Stimulated activated CD4-positive, alpha-beta T cell treated with anti-CD3 and anti-CD28 coated beads, Interleukin-1b, Interleukin-23, amount 100 ng/mL, for 4 hours (primary cell): Measurements from ENCODE around the gene BGN.

Source experiments
- DNase-seq, 2 donors: peaks; one replicate each; pipeline ENCODE4 v3.0.0-alpha.2; 2020; ENCODE audit warnings: low read depth in 2 of 2

The BGN gene

DNA sequence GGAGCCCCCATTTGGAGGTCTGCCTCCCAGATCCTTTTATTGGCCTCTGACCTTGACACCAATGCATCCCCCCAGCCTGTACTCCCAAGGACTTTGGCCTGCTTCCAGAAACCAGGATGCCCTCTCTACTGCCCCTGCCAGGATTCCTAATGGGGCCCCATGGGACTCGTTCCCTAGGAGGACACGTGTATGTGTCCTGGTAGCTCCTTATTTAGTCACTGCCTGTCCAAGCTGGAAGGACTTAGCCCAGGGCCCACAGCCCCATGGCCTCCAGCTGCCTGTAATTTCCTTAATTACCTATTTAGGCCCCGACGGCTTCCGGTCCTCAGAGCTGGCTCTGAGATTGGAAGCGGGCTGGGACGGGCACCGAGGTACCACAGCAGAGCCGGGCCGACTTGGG lies 32.0 kb downstream of the BGN start:
- no peak for DNase-seq

DNA sequence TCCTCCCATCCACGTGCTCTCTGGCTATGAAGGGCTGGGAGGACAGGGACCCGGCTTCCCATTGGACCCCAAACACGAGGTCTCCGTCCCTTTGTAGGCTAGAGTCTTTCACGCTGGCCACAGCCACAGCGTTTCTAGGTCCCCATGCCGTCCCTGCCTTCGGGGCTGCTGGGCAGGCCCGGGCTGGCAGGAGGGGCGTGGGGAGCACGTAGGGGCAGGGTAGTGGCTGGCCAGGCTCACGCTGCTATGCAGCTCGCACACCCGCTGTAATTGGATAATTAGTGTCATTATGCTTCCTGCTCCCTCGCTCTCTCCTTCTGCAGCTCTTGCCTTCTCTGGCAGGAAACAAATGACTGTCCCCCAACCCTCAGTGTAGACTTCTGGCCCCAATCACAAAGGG lies 32.4 kb downstream of the BGN start:
- DNase-seq, result no peak

DNA sequence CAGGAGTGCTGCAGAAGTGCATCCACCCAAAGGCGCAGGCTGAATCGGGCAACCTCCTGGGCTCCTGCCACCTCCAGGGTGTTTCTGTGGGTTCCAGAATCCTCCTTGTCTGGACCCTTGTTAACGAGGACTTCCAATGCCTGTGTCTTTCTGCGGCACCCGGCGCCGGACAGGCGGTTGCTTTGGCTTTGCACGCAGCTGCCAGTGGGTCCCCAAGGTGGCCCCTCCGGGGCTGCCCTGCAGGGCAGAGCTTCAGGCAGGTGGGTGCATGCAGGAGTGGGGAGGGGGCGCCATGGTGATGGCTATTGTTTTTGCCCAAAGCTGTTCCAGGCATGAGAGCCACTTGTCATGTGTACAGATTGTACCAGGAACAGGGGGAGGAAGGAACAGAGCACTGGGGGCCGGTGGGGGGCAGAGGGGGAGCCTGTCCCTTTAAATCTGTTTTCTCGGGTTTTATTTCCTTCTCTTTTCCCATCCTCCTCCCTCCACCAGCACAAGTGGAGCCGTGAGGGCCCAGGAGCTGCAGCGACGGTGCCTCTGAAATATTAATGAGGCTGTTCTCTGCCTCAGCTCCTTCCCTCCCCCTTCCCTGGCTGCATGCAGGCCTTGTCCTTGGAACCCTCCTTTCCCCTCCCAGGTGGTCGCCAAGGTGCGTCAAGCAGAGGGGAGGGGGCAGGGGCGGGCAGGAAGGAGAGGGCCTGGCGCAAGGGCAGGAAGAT lies 35.8 kb downstream of the BGN start:
- DNase-seq, result no peak

DNA sequence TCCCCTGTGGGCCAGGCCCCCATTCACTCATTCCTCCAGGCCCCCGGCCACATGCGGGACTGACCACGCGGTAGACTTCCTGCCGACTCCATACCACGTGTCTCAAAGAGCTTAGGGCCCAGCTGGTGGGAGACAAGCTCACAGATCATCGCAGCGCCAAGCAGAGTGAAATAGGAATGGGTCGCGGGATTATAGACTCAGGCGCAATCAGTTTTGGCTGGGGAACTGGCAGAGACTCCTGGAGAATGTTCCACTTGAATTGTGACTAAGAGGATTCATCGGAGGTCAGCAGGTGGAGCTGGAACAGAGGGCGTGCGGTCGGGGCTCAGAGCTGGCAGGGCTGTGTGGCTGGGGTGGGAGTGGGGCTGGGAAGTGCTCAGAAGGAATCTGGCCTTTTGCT lies 38.3 kb downstream of the BGN start:
- DNase-seq, result no peak

DNA sequence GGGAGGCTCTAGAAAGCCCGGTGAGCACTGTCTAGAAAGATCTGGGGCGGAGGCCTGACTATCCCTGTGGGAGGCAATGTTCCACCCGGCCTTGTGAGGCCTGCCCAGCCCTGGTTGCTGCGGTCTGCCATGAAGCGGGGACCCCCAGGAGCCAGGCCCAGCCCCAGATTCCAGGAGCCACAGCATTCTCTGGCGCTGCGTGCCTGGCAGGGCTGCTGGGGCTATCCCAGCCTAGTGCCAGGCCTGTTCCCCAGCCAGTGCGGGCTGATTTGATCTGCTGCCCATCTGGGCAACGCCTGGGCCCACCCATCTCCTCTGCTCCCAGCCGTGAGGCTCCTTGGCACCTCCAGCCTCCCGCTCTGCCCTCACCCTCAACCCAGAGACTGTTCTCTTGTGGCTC lies 42.3 kb downstream of the BGN start:
- no peak for DNase-seq

DNA sequence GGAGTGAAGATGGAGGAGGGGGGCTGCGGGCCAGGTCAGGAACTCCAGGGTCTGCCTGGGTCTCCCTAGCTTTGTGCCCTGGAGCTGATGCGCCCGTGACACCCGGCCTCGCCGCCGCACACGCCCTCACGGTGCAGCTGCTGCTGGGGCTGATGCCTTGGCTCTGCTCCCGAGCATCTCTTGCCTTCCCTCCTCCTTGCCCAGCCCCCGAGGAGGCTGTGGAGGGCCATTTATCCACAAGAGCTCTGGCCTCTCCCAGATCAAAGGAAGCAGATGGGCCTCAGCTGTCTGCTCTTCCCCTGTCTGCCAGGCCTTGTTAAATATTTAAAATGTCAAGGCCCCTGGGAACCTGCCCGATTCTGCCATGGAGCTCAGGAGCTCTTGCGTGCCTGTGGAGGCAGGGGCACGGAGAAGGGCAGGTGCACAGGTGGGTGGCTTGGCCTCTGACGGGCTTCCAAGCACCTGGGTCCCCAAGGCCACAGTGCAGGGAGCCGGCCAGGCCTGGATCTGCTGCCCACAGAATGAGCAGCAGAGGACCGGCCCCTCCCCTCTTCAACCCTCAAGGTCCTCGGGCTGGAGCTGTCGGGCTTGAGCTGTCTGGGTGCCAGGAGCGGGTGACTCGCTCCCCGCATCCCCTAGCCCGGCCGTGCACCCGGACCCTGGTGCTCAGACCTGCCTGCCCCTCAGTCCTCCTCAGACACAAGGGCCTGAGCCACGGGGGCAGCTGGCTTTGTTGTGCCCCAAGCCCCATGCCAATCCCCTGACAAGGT lies 42.9 kb downstream of the BGN start:
- no peak for DNase-seq

DNA sequence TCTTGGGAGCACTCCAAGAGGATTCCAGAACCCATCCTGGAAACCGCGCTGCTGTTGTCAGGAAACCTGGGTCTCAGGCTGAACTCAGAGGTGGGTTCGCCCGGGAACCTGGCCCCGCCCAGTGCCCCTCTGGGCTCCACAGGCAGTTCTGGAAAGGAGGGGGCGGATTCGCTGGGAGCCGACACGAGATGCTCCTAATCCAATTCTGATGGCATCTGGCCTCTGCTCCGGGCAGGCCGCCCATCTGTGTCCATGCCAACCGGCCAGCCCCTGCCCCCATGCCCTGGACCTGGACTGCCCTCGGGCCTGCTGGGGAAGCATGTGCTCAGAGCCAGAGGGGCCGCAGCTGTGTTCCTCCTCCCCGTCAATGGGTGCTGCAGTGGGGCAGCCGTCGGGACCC lies 43.6 kb downstream of the BGN start:
- DNase-seq, result no peak

DNA sequence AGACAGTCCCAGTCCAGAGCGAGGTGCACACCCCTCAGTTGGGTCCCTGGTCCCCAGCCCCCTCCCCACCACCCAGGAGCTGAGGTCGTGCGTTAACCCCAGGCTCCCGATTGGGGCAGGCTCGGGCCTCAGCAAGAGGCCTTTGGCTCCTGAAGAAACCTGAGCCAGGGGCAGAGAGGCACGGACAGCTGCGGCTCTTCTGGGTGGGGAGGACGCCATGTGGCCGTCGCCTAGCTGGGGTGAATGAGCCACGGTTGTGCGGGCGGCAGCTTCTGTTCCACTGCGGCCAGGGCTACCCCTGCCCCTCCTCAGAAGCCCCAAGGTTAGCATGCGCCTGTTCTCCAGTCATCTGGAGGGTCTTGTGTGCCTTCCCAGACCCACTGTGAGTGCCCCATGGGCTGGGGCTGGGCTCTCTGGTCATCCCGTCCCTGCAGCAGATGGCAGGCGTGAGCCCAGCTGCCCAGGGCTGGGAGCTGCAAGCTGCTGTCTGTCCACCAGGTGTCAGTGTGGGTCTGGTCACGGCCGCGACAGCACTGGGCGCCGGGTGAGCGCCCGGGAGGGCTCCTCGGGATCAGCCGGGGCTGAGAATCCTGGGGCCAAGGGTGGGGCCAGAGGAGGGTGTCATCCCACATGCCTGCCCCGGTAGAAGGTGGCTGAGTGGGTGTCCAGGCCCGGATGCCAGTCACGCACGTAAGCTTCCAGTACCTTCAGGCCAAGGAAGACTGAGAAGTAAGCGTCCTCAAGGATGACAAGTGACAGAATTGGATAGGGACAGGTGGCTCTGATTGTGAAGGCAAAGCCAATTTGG lies 44.6 kb downstream of the BGN start:
- peak; percentile 43 to 44 for DNase-seq

DNA sequence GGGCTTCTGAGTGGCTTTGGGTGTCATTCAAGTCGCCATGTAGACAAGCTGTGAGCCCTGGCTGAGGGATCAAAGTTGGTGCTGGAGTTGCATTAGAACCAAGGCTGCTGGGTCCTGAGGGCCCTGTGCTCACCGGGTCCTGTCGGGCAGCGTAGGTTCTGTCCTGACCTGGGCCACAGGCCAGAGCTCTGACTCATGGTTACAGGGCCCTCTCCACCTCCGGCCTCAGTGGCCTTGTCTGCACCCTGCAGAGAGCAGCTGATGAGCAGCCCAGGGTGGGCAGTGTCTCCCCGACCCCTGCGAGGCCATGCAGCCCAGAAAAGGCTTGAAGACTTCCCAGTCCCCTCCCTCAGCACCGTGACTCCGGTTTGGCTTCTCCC lies 45.2 kb downstream of the BGN start:
- no peak for DNase-seq

DNA sequence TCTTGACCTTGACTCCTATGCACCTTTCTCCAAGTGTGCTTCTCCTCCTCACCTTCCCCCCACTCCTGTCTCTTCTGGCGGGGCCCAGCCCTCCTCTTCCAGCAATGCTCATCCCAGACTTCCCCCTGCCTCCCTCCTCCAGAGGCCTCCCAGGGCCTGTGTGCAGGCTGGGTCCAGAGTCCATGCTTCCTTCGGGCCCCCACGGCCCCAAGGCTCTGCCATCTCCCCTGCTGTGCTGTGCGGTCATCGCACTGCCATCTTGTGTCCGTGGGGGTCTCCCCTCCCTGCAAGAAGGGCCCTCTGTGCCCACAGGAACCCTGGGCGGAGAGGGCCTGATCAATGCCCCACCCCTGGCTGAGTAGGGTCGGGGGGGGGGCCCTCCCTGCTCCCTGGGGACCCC lies 49.9 kb downstream of the BGN start:
- DNase-seq, result no peak

DNA sequence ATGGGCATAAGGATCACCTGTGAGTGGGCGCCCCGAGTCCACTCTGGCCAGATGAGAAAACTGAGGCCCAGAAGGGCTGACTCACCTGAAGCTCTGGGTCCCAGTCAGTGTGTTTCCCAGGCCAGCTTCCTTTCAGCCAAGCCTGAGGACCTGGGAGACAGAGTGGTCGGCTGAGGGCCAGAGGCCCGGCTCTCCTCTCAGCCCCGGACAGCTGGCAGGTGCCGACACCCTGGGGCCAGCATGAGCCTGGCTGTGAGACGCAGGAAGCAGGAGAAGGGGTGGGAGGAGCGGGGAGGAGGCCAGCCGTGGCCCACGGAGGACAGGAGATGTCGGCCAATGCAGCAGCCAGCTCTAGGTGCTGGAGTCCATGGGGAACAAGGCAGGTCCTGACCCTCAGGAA lies 51.6 kb downstream of the BGN start:
- DNase-seq, result no peak

DNA sequence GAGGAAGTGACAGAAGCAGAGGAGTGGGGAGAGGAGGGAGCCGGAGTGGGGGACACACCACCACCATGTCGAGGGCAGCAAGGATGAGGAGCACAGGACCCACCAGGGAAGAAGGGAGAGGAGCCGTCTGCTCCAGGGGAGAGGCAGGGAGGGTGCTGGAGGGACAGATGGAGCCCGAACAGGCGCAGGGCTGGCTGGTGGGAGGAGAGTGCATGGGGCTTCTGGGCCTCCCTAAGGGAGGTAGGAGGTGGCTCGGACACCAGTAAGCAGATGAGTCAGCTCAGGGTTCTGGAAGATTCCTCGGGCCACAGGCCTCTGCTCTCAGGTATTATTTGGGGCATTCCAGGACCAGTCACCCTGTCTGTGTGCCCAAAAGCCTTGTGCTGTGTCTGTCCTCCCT lies 52.4 kb downstream of the BGN start:
- DNase-seq, result no peak

DNA sequence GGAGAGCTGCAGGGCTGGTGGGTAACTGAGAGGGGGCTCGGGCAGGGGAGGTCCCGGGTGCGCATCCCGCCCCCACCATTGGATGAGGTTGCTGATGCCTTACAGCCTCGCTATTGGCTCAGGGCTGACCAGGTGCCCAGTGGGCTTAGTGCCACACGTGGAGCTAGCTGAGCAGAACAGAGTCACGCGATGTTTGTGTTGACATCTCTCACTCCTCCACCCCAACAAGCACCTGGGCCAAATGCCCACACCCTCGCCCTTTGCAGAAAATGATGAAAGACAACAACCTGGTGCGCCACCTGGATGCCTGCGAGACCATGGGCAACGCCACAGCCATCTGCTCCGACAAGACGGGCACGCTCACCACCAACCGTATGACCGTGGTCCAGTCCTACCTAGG lies 54.5 kb downstream of the BGN start:
- DNase-seq, result no peak

DNA sequence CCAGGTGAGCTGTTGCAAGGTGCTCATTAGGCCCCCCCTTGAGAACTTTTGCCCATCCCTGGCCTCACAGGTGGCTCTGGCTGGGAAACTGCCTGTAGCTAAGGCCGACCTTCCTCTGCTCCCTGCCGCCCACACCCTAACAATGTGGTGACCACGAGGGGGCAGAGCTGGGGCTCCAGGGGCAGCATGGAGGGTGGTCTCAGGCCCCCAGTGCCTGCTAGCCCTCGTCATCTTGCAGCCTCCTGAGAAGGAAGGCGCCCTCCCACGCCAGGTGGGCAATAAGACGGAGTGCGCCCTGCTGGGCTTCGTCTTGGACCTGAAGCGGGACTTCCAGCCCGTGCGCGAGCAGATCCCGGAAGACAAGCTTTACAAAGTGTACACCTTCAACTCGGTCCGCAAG lies 55.0 kb downstream of the BGN start:
- DNase-seq, result no peak

DNA sequence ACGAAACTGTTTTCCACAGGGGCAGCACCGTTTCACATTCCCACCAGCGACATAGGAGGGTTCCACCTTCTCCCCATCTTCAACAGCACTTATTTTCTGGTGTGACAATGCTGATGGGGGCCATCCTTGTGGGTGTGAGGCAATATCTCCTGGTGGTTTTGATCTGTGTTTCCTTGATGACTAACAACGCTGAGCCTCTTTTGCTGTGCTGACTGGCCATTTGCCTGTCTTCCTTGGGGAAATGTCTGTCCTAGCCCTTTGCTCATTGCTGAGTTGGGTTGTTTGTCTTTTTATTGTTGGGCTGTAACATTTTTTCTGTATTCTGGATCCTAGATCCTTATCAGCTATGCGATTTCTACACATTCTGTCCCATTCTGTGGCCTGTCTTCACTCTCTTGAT lies 56.4 kb downstream of the BGN start:
- no peak for DNase-seq

DNA sequence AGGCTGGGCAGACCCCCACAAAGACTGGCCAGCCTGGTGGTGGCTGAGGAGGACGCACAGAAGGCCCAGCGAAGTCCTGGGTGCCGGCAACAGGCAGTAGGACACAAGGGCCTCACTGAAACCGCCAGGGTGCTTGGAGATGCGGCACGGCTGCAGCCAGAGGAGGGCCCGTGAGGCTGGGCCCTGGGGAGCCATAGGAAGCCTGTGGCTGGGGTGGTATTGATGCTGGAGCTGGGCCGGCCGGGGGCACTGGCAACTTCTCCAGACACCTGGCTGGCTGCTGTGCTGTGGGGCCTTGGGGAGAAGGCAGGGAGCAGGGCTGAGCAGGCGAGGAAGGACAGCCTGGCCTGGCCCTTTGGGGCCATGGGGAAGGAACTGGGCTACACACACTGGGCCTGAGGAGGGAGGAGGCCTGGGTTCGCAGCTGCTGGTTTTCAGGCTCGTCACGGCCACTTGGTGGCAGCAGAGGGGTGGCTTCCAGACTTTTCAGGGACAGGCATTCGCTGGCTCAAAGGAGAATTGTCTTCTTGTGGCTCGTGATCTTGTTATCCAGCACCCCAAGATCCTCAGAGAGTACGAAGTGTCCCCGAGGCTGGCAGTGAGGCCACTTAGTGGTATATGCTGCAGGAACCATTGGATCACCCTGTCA lies 59.9 kb downstream of the BGN start:
- DNase-seq, result peak; percentile 41 to 55

DNA sequence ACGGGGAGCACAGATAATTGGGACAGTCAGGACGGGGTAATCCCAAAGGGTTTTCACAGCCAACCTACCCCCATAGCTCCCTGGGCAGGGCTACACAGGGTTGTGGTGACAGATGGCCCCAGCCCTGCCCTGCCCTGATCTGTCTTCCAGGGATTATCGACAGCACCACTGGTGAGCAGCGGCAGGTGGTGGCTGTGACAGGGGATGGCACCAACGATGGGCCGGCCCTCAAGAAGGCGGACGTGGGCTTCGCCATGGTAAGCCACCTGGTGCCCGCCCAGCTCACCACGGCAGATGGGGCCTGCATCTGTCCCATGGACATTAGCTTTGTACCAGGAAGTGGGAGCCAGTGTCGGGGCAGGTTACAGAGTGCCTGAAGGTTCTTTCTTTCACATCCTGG lies 62.0 kb downstream of the BGN start:
- DNase-seq, result no peak

DNA sequence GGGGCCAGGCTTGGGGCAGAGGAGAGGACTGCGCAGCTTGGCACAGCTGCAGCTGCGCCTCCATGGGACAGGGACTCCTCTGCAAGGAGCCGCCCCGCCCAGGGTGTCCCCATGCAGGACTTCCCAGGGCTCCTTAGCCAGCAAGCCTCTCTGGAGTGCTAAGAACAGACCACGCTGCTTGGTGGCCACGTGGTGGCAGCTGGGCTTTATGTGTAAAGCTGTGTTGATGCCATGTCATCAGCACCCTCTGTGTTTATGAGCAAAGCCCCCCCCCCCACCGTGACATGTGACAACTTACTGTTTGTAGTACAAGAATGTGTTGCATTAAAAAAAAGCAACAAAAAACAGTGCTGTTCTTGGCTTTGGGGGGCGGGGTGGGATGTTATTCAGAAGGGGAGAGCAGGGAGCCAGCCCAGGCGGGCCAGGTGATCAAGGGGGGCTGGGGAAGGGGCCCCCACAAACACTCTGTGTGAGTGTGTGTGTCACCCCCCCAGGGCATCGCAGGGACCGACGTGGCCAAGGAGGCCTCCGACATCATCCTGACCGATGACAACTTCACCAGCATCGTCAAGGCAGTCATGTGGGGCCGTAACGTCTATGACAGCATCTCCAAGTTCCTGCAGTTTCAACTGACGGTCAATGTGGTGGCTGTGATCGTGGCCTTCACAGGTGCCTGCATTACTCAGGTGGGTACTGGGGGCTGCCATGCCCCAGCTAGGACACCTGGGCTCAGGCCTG lies 63.0 kb downstream of the BGN start:
- no peak for DNase-seq
